T-helper 2 cell (primary cell): ENCODE measurements around the gene NF2.

ENCODE experiments used
- DNase-seq, 5 experiments: peaks; one replicate each; pipeline versions ENCODE4 v3.0.0 to v3.0.0-alpha.2; 2012 to 2022

NF2 gene

DNA sequence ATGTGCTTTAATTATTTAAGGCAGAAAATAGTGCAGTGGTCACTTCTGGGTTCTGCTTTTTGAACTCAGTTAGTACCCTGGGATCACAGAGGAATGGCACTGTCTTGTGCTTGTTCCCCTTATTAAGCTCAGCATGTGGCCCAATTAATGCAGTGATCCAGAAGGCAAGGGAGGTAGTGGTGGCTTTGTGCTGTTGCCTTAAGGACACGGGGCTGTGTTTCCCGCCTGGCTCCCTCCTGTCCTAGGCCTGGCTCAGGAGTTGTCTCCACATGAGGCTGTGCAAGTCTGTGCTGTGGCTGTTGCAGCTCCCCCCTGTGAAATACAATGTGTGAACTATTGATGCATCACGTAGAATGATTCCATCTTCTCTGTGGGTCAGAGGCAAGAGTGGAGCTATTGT lies 67.2 kb downstream of the NF2 start:
- DNase-seq, result no peak

DNA sequence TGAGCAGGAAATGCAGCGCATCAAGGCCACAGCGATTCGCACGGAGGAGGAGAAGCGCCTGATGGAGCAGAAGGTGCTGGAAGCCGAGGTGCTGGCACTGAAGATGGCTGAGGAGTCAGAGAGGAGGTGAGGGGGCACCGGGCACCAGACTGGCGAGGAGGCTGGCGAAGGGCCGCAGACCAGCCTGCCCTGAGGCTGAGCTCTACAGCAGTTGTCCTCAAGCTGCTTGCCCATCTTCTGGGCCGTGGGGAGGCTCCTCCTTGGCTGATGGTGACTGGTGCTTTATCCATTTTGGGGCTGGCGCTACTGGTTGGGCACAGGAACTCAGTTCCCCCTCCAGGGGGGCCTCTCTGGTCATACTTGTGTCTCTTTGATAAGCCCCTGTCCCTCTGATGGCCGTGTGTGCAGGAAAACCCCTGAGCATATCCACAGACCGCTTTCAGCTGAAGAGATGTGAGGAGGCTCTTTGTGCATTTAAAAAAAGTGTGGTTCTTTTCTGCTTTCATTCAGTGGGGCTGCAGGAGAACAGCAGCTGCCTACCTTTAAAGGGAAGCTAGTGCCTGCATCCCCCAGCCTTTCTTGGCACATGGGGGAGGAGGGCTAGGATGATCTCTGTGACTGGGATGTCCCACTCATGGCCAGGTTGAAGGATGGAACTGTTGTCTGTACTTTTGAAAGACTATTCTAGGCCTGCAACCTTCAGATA lies 70.1 kb downstream of the NF2 start:
- no peak for DNase-seq

DNA sequence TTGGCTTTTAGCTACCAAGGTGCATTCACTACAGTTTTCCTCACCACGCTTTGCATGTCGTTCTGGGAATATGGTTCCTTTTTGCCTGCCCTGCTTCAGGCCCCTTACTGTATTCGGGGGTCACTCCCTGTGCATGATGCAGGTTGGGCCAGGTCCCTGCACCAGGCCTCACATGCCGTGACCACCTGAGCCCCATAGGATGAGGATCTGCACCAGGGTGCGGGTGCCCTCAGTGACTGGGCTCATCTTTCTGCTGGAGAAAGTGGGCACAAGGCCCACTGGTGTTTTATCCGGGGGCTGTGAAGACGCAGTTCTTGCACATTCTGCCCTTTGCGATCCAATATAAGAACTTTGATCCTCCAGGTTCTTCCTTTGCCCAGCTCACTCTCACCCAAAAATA lies 70.7 kb downstream of the NF2 start:
- DNase-seq, result no peak

DNA sequence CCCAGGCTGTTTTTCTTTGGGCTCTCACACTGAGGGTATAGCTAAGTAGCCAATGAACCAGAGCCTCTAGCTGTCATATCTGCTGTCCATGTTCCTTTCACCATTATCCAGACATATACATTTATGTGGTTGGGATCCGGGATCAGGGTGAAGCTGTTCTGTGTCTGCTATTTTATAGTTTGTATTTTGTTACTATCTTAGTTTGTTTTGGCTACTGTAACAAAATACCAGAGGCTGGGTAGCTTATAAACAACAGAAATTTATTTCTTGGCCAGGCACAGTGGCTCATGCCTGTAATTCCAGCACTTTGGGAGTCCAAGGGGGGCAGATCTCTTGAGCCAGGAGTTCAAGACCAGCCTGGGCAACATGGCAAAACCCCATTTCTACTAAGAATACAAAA lies 75.9 kb downstream of the NF2 start:
- no peak for DNase-seq

DNA sequence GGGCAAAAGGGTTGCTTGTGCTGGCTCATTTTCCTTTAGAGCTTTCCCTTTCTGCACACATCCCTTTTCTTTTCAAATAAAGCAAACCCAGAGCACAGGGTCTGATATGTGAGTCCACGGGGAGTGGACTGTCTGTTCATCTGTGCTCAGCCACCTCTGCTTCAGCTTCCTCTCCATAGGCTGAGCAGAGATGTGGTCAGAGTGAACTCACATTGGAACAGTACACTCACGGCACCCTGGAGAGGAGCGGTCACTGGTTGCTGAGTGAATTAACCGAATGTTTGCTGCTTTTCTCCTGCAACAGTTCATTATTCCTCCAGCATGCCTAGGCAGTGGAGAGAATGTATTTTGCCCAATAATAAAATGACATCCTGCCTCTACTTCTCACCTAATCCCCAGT lies 80.1 kb downstream of the NF2 start:
- DNase-seq, result no peak

DNA sequence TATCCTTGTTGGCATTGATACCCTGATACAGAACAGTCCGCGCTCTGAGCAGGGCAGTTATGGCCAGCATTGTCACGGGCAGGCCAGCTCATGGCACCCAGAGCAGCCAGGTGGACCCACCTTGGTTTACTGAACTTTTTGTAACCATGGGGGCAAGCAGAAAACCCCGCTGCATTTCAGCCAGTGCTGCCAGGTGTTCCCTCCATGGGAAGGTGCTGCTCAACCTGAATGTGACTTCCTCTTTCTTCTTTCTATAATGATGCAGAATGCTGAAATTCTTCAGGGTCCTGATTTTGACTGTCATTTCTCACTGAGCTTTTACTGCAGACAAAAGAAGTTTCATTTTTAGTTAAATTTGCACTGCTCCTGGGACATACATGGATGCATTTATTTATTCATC lies 80.8 kb downstream of the NF2 start:
- no peak for DNase-seq

DNA sequence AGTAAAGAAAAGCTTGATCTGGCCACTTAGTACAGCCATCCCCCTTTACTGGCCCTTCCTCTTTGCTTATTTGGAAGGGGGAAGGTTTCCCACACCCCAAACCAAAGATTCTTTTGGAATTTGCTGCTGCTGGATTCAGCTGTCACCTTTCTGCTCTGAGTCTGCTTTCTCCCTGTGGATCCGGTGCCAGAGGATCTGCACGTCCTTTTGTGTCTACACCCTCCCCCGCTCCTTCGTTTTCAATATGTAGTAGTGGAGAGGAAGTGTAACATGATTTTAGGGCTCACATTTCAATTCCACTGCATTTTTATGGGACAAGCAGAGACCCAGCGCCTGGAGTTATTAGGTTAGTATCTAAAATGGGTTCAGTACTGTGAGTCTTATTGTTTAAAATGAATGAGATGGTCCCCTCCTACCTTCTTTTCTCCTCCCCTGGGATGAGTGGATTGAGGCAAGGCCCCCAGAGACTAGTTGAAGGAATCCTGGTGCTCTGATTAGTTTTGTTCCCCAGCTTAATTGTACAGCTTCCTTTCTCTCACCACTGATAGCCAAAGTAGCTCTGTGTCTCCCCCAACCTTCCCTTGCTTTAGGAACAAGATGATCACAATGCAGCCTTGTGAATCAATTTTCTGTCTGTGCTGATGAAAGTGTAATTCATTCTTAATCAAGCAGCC lies 85.9 kb downstream of the NF2 start:
- no peak for DNase-seq

DNA sequence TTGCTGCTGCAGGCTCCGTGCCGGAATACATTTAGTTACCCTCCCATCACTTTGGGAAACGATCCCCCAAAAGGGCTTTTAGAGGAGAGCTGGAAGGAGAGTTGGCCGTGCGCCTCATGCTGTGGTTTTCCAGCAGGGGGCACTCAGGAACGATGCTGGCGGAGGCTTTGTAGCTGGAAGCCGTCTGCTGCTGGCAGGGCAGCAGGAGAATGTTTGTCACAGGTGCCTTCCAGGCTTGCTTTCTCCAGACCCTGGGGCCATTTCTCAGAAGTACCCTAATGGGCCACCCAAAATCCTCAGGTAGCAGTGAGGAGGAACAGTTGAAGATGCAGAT lies 86.4 kb downstream of the NF2 start:
- peak in 3 of 5 experiments; percentile 23 to 49 (median 23) for DNase-seq

DNA sequence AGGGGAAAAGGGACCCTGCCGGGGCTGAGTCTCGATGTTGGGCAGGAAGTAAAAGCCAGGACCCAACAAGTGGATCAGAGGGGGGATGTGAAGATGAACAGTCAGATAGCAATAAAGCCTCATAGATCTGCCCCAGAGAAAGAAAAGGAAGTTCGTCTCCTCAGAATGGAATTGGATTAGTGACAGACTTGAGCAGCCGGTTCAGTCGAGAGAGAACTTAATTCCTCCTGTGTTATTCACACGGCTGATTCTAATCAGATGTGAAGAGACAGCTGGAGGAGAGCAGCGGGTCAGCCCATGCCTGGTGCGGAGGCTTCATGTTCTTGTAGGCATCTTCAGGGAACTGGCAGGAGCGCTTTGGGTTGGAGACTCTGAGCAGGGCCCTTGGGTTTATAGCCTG lies 87.0 kb downstream of the NF2 start:
- DNase-seq, result no peak

DNA sequence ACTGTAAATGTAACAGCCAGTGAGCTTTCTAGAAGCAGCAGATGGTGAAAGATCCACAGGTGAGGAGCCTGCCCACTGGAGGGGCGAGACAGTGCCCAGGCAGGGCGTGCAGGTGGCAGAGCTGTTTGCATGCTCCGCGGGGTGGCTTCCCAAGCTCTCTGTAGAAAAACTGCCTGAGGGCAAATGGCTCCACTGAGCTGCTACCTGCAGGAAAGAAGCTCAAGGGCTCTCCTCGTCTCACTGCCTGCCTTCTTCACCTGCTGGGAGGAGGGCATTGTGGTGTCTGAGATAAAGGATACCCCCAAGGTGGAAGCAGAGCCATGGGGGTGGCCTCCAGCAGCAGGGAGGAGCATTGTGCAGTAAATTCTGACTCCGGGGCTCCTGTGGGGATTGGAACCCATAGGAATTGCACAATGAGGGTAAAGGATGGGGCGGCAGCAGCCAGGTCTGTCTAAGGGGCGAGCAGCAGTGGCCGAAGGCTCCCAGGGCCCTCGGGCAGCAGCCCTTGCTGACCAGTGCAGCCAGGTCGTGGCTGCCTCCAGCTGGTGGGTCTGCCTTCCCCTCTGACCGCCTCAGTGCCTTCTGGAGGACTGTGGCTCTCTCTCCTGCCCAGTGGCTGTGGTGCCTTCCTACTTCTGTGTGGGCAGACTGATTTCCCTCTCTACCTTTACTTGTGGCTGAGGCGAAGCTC lies 88.3 kb downstream of the NF2 start:
- no peak for DNase-seq

DNA sequence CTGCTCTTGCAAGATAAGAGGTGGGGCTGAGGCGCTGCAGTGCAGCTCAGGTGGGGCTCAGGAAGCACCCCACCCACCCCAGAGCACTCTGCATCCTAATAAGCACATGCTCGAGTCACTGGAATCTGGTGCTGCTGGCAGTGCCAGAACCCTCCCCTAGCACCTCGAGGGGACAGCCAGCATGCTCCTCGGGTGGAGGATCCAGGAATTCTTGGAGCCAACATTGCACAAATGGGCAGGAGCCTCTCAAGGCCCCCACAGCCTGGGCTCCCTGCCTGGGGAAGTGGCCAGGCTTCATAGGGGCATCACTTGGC lies 88.9 kb downstream of the NF2 start:
- no peak for DNase-seq

DNA sequence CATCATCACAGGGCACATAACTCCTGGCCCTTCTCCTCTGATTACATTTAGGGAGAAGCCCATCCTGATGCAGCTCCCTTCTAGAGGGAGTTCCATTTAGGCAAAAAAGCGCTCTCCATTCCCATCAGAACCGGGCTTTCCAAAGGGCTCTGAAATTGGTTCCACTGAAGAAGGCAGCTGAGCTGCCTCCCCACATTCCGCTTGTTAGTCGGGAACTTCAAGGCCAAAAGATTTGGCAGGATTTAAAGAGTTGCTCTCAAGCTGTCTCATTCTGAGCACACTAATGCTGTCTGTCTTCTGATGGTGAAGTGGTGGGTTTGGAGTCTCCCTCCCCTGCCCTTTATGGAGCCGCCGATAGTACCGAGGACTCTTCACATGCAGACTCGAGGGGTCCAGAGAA lies 89.7 kb downstream of the NF2 start:
- DNase-seq, result no peak

DNA sequence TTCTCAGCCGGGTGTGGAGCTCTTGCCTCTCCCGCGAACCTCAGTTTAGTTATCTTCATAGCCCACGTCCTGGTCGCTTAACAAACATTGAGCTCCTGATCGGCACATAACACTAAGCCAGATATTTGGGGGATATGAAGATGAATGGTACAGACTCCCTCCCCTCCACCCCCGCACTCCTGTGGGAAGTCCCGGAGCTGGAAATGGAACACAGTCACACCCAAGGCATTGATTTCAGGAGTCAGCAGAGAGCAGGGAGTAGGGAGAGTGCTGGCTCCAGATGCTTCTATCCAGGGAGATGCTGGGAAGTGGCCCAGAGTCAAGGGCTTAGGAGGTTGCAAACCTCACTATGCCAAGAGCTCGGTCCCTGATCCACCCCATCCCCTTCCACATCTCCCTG lies 90.2 kb downstream of the NF2 start:
- DNase-seq, result no peak

DNA sequence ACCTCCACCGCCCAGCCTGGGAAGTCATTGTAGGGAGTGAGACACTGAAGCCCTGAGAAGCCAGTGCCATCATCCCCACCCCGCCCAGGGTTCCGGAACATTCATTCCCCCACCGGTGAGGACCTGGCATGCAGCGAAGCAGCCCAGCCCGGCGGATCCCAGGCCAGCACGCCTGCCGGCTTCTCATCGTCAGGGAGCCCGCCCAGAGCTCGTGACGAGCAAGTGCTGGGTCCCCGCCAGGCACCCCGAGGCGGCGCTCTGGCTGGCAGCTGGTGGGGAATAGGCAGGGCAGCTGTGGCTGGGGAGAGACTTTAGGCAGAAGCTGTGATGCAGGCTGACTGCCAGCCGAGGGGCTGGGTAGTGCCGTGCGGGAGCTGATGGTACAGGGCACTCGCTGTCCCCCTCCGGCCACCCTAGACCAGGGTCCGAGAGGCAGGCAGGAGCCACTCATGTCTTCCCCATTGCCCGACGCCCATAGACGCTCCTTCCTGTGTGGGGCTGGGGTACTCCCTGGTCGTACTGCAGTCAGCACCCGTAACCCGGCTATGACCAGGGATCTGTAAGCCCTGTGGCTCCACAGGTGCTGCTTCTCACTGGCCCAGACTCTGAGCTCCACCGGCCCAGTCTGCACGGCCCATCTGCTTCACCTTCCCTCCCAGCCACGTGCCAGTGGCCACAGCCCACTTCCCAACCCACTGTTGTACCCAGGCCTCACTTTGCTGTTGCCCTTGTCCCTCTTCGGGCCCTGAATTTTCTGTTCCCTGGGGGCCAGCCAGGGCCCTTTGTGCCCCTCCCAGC lies 91.9 kb downstream of the NF2 start:
- DNase-seq, result no peak

DNA sequence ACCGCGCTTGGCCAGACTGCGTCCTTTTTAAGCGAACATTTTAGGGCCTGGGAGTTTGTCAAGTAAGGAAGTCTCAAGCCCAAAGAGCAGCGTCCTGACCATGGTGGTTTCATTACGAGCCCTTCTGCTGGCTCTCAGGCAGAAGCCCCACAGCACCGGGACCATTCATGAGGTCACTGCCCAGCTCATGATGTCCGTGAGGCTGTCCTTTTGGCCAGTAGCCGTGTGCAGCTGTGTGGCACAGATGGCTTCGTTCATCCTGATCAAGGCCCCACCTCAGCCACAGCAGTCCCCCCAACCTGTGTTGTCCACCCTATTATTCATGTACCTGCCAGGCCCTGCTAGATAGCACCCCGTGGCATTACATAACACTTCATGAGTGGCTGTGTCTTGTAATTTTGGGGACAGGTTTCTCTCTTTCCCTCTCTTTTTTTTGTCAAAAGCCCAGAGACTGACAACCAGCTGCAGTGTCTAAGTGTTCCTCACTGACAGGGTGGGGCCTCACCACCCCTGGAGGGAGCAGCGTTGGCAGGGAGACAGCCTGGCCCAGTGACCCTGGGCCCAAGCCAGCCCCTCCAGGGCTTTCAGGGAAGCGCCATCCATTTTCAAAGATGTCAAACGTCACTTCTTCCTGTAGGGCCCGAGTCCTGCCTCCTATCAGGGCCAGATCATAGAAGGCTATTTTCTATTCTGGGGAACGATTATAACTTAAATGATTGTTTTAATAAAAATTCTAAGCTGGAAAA lies 94.6 kb downstream of the NF2 start:
- no peak for DNase-seq

DNA sequence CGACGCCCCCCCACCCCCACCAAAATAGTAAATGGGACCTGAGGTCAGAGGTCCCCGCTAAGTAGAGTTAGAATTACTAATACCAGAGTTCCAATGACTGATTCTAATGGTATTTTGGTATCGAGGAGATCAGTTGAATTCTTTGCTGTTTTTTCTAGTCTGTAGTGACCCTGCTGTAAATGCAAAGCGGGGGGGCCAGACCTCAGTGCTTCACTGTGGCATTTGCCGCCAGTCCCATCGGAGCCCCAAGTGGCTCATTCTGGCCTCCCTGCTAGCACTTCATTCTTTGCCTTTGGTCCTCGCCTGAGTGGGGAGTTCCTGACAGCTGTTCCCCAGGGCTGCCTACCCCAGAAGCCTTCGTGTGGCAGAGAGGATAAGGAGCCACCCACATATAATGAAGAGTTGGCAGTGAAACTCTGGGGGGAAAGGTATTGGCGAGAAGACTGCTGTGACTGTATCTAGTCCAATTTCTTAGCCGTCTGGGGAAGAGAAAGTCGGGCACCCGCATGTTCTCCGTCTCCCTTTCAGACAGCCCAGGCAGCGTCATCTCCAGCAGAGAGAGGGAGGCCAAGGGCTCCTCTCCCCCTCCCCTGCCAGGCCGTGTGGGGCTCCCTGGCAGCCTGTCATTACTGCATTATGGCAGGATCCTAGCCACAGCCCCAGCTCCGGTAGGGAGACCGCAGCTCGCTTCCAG lies 96.9 kb downstream of the NF2 start:
- DNase-seq, result no peak

DNA sequence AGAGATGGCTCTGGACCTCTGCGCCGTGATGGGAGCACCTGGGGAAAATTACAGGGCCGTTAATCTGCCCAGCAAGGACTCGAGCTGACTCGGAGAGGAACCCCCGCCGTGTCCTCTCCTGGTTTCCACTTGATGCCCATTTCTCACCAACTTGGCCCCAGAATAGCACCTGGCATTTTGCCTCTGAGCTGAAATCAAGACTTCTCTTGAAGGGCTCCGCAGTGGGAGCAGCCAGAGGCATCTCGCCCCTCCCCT lies 97.4 kb downstream of the NF2 start:
- DNase-seq, result no peak

DNA sequence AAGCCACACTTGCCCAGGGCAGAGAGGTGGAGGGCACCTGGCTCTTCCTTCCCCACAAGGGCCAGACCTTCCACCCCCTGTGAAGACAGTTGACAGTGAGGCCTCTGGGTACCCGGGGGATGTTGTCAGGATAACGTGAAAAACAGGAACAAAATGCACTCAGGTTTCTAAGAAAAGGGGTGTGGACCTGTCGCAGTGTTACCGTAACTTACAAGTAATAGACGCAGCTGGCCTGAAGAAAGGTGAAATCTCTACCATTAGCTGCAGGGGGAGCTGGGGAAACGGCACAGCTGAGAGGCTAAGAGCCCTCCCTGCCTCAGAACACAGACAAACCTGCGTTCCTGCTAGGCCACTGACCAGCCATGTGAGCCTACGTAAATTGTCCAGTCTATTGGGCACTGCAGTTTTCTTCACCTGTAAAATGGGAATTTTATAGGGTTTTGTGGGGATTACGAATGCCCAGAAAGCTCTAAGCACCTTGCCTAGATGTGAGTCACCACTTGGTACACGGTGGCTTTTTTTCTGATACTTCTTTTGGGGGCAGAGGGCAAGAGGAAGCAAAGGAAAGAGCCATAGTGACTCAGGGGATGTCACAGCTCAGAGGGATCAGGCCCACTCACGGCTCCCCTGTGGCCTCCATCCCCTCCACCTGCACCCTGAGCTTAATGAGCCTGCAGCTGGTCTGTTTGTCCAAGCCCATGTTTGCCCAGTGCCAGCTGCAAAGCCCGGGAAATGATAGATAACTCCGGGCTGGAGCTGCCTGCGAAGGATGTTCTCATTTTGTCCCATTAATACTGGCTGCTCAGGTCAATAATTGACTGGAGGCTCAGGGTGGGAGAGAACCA lies 97.9 kb downstream of the NF2 start:
- DNase-seq, result peak in 1 of 5 experiments; percentile 47

DNA sequence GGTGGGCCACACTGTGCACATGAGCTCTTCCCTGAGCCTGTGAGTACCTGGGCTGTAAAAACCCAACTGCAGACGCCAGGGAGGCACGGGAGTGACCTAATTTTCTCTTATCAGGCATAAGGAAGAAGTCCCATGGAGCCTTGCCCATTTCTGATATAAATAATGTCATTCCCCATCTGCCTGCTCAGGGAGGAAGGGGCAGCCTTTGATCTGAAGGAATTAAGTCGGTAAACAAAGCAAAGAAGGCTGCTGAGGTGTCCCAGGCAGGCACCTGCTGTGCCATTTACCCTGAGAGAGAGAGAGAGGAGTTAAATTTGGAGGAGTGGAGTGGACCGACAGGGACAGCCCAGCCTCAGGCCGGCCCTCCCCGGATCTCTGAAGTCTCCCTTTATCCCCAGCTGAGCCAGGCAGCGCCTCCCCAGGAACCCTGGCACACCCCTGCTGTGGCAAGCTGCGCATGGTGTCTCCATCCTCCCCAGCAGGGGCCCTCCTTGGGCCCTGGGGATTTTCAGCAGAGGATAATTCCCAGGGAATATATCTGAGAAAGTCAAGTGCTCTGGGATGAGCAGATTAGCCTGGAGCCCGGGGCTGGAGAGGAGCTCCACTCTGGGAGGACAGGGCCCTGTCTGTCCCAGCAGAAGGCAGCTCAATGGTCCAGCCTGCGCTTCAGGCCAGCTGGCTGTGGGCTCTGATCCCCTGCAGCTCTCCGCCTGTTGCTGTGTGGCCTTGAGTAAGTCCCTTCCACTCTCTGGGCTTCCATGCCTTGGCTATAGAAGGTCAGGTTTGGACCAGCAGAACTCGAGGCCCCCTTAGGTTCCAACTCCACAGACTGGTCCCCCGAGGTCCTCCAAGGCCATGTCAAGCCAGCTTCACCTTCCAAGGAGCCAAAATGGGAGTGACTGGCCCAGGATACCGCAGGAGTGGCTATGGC lies 98.8 kb downstream of the NF2 start:
- DNase-seq, result no peak

DNA sequence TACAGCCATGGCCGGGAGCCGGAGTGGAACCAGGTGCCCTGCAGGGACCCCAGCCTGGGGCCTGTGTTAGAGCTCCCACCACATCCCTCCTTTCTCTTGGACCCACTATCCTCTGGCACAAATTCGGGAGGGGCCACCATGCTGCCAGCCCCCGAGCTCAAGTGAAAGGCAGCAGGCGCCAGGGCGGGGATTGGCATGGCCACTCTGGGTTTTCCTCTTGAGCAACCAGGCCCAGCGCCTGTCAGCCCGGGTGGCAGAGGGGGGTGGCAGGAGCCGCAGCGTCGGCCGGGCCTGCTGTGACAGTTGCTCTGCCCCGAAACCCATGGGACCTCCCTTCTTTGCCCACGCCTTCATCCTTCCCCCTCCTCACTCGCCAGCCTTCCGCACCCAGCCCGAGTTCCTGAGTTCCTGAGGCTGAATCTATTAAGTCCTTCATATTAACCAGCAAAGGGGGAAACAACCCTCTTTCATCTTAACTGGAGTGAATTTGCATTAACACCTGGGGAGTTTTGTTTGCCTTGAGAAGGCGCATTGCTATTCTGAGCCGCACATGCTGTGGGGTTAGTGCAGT lies 99.6 kb downstream of the NF2 start:
- no peak for DNase-seq
